GM21360 (cell line): ENCODE measurements around the gene KRTAP10-7.
"Not testable (repeated sequence)": the region's sequence is repeated elsewhere in the genome, so short reads cannot be mapped to it uniquely, and the experiment has no call there.

ENCODE experiments used
- ATAC-seq: cut with Tn5 transposase; IDR thresholded peaks from one replicate; pipeline ENCODE4 v1.9.1; 2021; ENCODE audit warnings: mild to moderate bottlenecking, moderate library complexity; ENCODE audit not compliant: unreplicated experiment

Gene KRTAP10-7

GRCh38 chr21:44628707-44629391 lies 28.5 kb downstream of the KRTAP10-7 start:
- no peak for ATAC-seq

GRCh38 chr21:44630440-44630839 lies 30.0 kb downstream of the KRTAP10-7 start:
- ATAC-seq = no peak

GRCh38 chr21:44632067-44632466 lies 31.7 kb downstream of the KRTAP10-7 start:
- no peak for ATAC-seq

- no peak for ATAC-seq
Measured at GRCh38 chr21:44636209-44637017, 36.0 kb downstream of the KRTAP10-7 start.

GRCh38 chr21:44637018-44637850 lies 36.8 kb downstream of the KRTAP10-7 start, which contains the start of gene KRTAP10-10:
TSS of gene KRTAP10-10 (plus strand) at chr21:44637356. CDS start at chr21:44637418, 62 bp downstream.
- no peak for ATAC-seq

GRCh38 chr21:44637851-44638348 lies 37.5 kb downstream of the KRTAP10-7 start:
- not testable (repeated sequence) for ATAC-seq

GRCh38 chr21:44638506-44639330 lies 38.3 kb downstream of the KRTAP10-7 start:
- ATAC-seq = not testable (repeated sequence)

GRCh38 chr21:44639331-44639655 lies 38.9 kb downstream of the KRTAP10-7 start:
- ATAC-seq = no peak

- ATAC-seq = no peak
Measured at GRCh38 chr21:44640761-44641160, 40.4 kb downstream of the KRTAP10-7 start.

- ATAC-seq = no peak
Measured at GRCh38 chr21:44643741-44644310, 43.4 kb downstream of the KRTAP10-7 start.

- ATAC-seq = no peak
Measured at GRCh38 chr21:44644878-44645277, 44.5 kb downstream of the KRTAP10-7 start.

GRCh38 chr21:44646366-44647221 lies 46.2 kb downstream of the KRTAP10-7 start, which contains the start of gene KRTAP10-11:
TSS of gene KRTAP10-11 (plus strand) at chr21:44646414. CDS start at chr21:44646459, 45 bp downstream.
- not testable (repeated sequence) for ATAC-seq

- no peak for ATAC-seq
Measured at GRCh38 chr21:44647222-44647552, 46.8 kb downstream of the KRTAP10-7 start.

GRCh38 chr21:44648557-44649311 lies 48.3 kb downstream of the KRTAP10-7 start:
- ATAC-seq = no peak

GRCh38 chr21:44649521-44650100 lies 49.2 kb downstream of the KRTAP10-7 start:
- no peak for ATAC-seq

GRCh38 chr21:44650265-44650972 lies 50.0 kb downstream of the KRTAP10-7 start:
- no peak for ATAC-seq

GRCh38 chr21:44650973-44651675 lies 50.7 kb downstream of the KRTAP10-7 start:
- no peak for ATAC-seq
